Psoas muscle (tissue), 8 donors: Measurements from ENCODE around the gene CILP2. TPM values are rescaled to one million over a fixed set of nuclear protein-coding genes. Genes with fewer than 3 reads are reported as not detected.

Experiments
- ATAC-seq, 4 donors: fragments of 200-7000 bp; cut with Tn5 transposase; one replicate each; pipeline ENCODE4 v1.9.1; 2020; ENCODE audit warnings: moderate library complexity in 3 of 4, mild to moderate bottlenecking in 2 of 4
- DNase-seq, 2 donors: peaks; one replicate each; pipeline ENCODE4 v3.0.0-alpha.2; 2020
- H3K27ac ChIP-seq: fragments of 200-600 bp; one replicate; pipeline ENCODE4 v1.8.0; 2022
- H3K27me3 ChIP-seq, 3 donors: fragments of 200-600 bp in 1 of 3; one replicate each; pipeline versions ENCODE4 v1.6.1 to v1.8.0; 2013 to 2022; ENCODE audit warnings: low read length in 2 of 3, mild to moderate bottlenecking in 2 of 3, moderate library complexity in 1 of 3; ENCODE audit not compliant: insufficient read depth in 3 of 3
- H3K36me3 ChIP-seq, 2 donors: fragments of 200-600 bp in 1 of 2; one replicate each; pipeline versions ENCODE4 v1.6.1 to v1.8.0; 2013 to 2022; ENCODE audit warnings: low read depth in 1 of 2, mild to moderate bottlenecking in 1 of 2, moderate library complexity in 1 of 2; ENCODE audit not compliant: insufficient read depth in 1 of 2
- H3K4me1 ChIP-seq: fragments of 200-600 bp; one replicate; pipeline ENCODE4 v1.8.0; 2022
- H3K4me3 ChIP-seq: fragments of 200-600 bp; one replicate; pipeline ENCODE4 v1.8.0; 2022; ENCODE audit warnings: mild to moderate bottlenecking
- H3K9me3 ChIP-seq: fragments of 200-600 bp; one replicate; pipeline ENCODE4 v1.8.0; 2022
- CTCF ChIP-seq: fragments of 200-600 bp; IDR thresholded peaks from one replicate; pipeline ENCODE4 v1.8.0; 2022; ENCODE audit warnings: antibody characterized with exemption
- WGBS, 3 donors: extraction: QIAGEN DNeasy Blood & Tissue Kit; methylation state at CpG; one replicate each; pipeline versions ENCODE4 v1.1.6 to v1.1.7; 2013; 5-methylcytosine and 5-hydroxymethylcytosine counted together
- intact Hi-C, 2 donors: fragments of 100-400 bp; cut with DNase I; formaldehyde crosslinking; loops; one replicate each; pipeline versions ENCODE4 v1.11.0 to v1.14.2; 2022
- polyA plus RNA-seq, 3 donors: library from polyadenylated mRNA; stranded (reverse); fragments of 200-250 nt; gene quantifications; one replicate each; pipeline ENCODE4 v1.2.3, GENCODE V29; 2013
- total RNA-seq, 4 donors: library from RNA; stranded (reverse); fragmentation: NEBNext Ultra II Directional in 2 of 4; extraction: Animal tissue kit (Norgen Biotek cat#: 25700) in 2 of 4; gene quantifications; one replicate each; pipeline versions ENCODE4 v1.2.1 to v1.2.4, GENCODE V29; 2021 to 2023
- donor health status: healthy with polysubstance abuse.
- donor health status: DM: no; HTN: no; CAD: no; lungs with moderate emphysema.
- donor health status: Bipolar disorder and iron deficiency.
- donor health status: healthy.
- donor health status: DM: yes; HTN: yes; CAD: no.
- donor health status: DM: no; HTN: no; CAD: no.
- donor health status: DM: no; HTN: no; CAD: no.
- donor health status: DM: yes; HTN: yes; CAD: no.

The CILP2 gene
- total and polyA plus RNA-seq, 7 donors: 0.03 TPM; not detected in 6

GRCh38 chr19:19543101-19543500 is 5.0 kb downstream of the CILP2 start:
- DNase-seq (no peak), ATAC-seq (no peak)
- Histone ChIP-seq H3K4me1 (peaks cover 11% of the 10 kb centered on the region), H3K36me3 (no peaks in the 10 kb centered on the region), H3K27ac (no peak overlapping the region), H3K4me3 (no peak overlapping the region), H3K27me3 (peaks cover 0 to 74% (median 35%) of the 10 kb centered on the region in 3 donors), H3K9me3 (no peaks in the 10 kb centered on the region)
- TF ChIP-seq CTCF: no peak
- WGBS, 3 donors: 92 to 97% (median 95%) methylated on average over 12 to 13 of the region's 13 CpGs
- intact Hi-C loops: no loop called here

- WGBS, 3 donors: 85 to 87% (median 85%) methylated on average over 18 to 19 of the region's 19 CpGs
- intact Hi-C loops: no loop called here
- DNase-seq (no peak), ATAC-seq (no peak)
- Histone ChIP-seq H3K27me3 (peaks cover 0 to 74% (median 32%) of the 10 kb centered on the region in 3 donors), H3K4me1 (peaks cover 5% of the 10 kb centered on the region), H3K4me3 (no peak overlapping the region), H3K9me3 (no peaks in the 10 kb centered on the region), H3K36me3 (no peaks in the 10 kb centered on the region), H3K27ac (no peak overlapping the region)
- no peak for TF ChIP-seq CTCF
Measured at GRCh38 chr19:19543640-19544039, 5.6 kb downstream of the CILP2 start.

GRCh38 chr19:19544257-19544953 is 6.3 kb downstream of the CILP2 start:
- H3K9me3 ChIP-seq: no peaks in the 10 kb centered on the region
- peaks cover 2% of the 10 kb centered on the region for H3K4me1 ChIP-seq
- H3K36me3 ChIP-seq: no peaks in the 10 kb centered on the region
- H3K4me3 ChIP-seq: no peak overlapping the region
- 84 to 94% (median 90%) methylated on average over 65 to 75 of the region's 75 CpGs for WGBS, 3 donors
- H3K27me3 ChIP-seq: peaks cover 0 to 73% (median 33%) of the 10 kb centered on the region in 3 donors
- no peak overlapping the region for H3K27ac ChIP-seq
- DNase-seq (no peak), ATAC-seq (no peak)
- TF ChIP-seq CTCF: no peak
- intact Hi-C loops: no loop called here

- TF ChIP-seq CTCF: no peak
- H3K4me1 ChIP-seq: peaks cover 2% of the 10 kb centered on the region
- no peak for DNase-seq
- H3K36me3 ChIP-seq: no peaks in the 10 kb centered on the region
- no peak for ATAC-seq
- no peak overlapping the region for H3K4me3 ChIP-seq
- WGBS, 3 donors: 90 to 95% (median 91%) methylated on average over 43 to 53 of the region's 53 CpGs
- H3K27me3 ChIP-seq: peaks cover 0 to 73% (median 33%) of the 10 kb centered on the region in 3 donors
- intact Hi-C loops: no loop called here
- H3K9me3 ChIP-seq: no peaks in the 10 kb centered on the region
- H3K27ac ChIP-seq: no peak overlapping the region
Measured at GRCh38 chr19:19544954-19545591, 7.0 kb downstream of the CILP2 start.
